HG03457 (cell line): ENCODE measurements around the gene EXD3.
"Not testable (repeated sequence)": the region's sequence is repeated elsewhere in the genome, so short reads cannot be mapped to it uniquely, and the experiment has no call there.

Experiments
- ATAC-seq: cut with Tn5 transposase; IDR thresholded peaks from one replicate; pipeline ENCODE4 v1.9.1; 2021; ENCODE audit warnings: moderate number of reproducible peaks; ENCODE audit not compliant: unreplicated experiment

Gene EXD3

DNA sequence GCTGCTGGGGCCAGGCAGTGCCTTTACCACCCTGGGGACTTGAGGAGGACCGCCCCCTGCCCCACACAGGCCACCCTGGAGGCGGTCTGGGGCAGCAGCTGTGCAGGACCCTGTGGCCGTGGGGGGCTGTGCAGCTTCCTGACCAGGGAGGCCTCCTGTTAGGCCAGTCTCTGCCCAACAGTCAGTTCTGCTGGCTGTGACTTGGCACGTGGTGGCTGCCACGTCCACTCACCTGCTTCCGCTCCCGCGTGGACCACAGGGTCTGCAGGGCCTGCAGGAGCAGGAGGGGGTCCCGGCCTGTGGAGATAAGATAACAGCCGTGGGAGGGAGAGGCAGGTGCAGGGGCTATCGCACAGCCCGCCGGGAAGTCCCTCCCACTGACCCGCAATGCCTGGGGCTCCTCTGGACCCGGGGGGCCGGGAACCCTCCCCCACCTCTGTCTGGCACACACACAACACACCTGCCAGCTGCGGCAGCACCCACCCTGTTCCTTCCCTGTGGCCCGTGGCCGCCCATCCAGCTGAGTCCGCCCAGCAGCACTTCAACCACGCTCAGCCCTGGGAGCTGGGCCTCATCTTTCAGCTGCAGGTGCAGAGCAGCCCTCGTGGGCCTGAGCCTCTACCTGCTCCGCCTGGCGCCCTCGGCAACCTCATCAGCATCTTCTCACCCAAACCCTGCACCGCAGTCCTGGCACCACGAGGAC is 39.7 kb downstream of the EXD3 start:
- ATAC-seq: no peak

DNA sequence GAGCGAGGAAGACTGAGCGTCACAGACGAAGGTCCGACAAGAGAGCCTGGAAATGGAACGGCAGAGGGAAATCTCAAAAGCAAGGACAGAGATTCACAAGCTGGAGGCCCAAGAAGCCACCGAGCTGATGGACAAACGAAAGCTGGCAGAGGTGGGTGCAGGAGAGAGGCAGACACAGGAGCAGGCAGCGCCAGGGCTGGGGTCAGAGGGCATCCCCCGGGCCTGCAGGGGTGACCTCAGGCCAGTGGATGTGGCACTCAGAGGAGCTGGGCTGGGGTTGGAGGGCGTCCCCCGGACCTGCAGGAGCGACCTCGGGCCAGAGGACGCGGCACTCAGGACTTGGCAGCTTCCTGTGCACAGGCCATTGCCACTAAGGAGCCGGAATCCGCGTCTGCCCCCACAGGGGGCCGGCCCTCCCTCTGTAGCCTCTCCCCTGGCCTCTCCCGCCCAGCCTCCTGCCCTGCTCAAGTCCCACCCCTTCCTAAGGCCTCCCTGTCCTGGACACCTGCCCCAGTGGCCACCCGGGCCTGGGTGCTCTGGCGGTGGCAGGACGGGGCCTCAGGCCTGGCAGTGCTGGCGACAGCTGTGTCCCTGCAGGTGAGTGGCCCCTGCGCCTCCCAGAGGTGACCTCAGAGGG is 40.4 kb downstream of the EXD3 start:
- no peak for ATAC-seq

DNA sequence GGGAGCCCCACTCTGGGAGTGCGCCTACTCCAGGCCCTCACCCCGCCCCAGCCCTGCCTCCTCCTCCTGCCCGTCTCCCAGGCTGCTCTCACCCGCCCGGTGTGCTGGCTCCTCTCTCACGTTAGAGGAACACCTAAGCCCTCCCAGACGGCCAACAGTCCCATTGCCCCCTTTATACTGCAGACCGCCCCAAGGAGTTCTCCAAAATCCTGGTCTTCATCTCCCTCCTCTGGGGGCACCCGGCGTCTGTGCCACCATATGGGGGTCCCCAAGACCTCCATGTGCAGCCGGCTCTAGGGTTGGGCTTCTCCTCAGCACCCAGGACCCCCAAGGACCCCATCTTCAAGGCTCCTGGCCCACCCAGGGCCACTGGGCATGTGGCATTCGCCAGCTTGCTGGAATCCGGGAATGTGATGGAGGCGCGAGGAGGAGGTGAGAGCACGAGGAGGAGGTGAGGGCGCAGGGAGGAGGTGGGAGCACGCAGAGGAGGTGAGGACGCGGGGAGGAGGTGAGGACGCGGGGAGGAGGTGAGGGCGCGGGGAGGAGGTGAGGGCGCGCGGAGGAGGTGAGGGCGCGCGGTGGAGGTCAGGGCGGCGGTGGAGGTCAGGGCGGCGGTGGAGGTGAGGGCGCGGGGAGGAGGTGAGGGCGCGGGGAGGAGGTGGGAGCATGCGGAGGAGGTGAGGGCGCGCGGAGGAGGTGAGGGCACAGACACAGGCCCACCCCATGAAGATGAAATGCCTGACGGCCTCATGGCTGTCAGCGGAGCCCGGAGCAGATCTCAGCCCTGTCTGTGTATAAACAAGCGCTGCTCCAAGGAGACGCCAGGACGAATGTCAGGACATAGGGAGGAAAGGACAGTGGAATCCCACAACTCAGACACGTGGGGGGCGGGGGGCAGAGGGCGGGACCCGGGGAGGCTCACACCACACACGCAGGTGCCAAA is 41.2 kb downstream of the EXD3 start:
- ATAC-seq: no peak

DNA sequence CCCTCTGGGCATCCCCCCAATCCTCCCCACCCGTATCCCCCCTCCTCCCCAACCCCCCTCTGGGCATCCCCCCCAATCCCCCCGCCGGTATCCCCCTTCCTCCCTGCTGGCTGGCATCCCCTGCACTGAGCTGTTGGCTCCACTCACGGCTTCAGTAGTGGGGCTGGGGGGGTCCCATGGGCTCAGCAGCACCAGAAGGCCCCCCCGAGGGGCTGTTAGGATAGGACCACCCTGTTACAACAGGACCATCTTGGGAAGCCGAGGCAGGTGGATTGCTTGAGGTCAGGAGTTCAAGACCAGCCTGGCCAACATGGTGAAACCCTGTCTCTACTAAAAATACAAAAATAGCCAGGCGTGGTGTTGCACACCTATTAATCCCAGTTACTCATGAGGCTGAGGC is 42.4 kb downstream of the EXD3 start:
- no peak for ATAC-seq

DNA sequence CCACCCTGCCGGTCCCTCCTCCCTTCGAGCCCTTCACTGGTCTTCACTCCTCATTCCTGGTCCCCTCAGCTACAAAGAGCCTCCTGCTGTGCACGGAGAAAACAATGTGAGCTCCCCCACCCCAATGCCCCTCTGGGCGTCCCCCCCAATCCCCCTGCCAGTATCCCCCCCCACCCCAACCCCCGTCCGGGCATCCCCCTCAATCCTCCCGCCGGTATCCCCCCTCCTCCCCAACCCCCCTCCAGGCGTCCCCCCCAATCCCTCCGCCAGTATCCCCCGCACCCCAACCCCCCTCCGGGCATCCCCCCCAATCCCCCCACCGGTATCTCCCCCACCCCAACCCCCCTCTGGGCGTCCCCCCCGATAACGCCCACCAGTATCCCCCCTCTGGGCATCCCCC is 42.8 kb downstream of the EXD3 start:
- no peak for ATAC-seq

DNA sequence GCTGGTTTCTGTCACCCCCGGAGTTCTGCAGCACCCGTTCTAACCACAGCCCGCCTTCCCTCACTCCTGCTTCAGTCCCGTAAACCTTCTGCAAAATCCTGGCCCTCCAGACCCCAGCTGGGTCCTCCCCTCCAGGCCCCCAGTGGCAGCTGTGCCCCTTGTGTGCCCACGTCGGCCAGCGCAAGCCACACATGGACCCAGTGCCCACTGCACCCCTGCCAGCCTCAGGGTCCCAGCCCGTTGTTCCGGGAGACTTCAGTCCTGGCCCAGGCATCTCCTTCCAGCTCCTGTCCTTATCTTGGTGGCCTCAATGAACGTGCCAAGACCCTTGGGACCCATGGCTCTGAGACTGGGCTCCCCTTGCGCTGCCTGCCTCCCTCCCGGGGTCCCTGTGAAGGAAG is 43.2 kb downstream of the EXD3 start:
- no peak for ATAC-seq

DNA sequence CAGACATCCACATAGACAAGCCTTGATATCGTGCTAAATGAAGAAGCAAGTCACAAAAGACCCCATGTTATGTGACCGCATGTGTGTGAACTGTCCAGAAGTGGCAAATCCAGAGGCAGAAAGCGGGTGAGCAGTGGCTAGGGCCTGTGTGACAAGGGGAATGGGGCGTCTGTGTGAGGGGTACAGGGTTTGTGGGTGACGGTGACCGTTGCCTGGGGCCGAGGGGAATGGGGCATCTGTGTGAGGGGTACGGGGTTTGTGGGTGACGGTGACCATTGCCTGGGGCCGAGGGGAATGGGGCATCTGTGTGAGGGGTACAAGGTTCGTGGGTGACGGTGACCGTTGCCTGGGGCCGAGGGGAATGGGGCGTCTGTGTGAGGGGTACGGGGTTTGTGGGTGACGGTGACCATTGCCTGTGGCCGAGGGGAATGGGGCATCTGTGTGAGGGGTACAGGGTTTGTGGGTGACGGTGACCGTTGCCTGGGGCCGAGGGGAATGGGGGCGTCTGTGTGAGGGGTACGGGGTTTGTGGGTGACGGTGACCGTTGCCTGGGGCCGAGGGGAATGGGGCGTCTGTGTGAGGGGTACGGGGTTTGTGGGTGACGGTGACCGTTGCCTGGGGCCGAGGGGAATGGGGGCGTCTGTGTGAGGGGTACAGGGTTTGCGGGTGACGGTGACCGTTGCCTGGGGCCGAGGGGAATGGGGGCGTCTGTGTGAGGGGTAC is 44.1 kb downstream of the EXD3 start:
- not testable (repeated sequence) for ATAC-seq

DNA sequence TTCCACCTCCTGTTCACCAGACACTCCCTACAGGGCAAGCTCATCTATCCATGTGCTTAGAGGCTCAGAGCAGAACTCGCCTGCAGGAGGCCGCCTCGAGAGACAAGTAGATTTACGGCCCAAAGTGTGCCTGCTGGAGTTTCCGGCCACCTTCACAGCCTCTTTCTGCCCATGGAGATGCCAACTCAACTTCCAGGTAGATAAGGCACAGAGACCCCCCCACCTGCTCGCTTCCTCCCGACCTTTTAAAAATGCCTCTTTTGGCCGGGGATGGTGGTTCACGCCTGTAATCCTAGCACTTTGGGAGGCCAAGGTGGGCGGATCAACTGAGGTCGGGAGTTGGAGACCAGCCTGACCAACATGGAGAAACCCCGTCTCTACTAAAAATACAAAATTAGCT is 46.6 kb downstream of the EXD3 start:
- ATAC-seq: no peak

DNA sequence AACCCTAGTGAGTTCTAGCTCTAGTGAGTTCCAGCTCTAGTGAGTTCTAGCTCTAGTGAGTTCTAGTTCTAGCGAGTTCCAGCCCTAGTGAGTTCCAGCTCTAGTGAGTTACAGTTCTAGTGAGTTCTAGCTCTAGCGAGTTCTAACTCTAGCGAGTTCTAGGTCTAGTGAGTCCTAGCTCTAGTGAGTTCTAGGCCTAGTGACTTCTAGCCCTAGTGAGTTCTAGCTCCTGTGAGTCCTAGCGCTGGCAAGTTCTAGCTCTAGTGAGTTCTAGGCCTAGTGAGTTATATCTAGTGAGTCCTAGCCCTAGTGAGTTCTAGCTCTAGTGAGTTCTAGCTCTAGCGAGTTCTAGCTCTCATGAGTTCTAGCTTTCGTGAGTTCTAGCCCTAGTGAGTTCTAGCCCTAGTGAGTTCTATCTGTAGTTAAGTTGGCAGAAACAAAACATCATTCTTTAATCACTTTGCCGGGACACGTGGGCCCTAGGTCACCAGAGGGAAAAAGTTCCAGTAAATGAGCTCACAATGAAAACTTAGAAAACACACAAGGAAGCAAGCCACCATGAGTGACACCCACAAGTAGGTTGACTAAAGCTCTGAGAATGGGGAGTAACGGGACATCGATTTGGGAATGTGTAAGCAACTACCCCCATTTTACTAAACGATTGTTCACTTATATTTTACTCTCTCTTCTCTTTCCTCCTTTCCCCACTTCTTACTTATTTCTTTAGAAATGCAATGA is 47.5 kb downstream of the EXD3 start:
- no peak for ATAC-seq

DNA sequence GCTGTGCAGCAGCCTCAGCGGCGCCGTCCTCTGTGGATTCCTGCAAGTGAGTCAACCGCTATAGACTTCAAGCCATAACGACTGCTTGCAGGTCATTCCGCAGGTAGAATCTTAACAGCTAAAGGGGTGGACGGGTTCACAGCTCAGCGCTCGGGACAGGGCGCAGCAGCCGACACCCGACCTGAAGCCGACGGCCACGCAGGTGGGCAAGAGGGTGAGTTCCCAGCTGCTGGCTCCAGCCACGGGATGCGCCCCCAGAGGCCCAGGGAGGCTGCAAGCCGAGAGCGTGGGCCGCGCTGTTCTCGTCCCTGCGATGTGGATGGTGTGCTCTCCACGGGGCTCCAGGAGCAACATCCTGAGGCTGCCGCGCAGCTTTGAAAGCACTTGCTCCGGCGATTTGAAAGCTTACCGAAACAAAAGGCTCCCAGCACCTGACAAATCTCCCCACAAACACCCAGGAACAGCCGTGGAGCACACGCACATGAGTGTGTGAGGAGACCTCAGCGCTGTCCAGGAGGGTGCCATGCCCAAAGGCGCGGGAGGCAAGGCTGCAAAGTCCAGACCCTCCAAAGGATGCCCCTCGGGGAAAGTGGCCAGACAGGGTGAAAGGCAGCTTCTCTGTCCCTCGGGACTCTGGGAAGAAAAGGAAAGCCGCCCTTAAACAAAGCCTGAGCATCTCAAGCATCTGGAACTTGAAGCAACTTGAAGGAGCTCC is 48.7 kb downstream of the EXD3 start:
- ATAC-seq: no peak

DNA sequence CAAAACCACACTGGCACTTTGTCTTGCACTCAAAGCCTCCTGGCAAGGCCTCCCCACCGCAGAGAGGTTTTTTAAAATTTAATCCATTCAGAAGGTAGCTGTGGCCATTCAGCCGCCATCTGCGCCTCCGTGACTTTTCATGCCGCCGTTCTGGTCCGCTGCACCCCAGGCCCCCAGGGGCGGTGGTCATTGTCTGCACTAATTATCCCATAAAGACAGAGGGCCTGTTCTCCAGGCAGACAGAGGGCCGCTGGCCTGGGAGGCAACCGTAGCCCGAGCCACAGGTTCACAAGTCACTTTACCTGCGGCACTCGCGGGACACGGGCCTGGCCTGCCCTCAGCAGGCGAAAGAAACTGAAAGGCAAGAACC is 49.4 kb downstream of the EXD3 start:
- ATAC-seq: no peak

DNA sequence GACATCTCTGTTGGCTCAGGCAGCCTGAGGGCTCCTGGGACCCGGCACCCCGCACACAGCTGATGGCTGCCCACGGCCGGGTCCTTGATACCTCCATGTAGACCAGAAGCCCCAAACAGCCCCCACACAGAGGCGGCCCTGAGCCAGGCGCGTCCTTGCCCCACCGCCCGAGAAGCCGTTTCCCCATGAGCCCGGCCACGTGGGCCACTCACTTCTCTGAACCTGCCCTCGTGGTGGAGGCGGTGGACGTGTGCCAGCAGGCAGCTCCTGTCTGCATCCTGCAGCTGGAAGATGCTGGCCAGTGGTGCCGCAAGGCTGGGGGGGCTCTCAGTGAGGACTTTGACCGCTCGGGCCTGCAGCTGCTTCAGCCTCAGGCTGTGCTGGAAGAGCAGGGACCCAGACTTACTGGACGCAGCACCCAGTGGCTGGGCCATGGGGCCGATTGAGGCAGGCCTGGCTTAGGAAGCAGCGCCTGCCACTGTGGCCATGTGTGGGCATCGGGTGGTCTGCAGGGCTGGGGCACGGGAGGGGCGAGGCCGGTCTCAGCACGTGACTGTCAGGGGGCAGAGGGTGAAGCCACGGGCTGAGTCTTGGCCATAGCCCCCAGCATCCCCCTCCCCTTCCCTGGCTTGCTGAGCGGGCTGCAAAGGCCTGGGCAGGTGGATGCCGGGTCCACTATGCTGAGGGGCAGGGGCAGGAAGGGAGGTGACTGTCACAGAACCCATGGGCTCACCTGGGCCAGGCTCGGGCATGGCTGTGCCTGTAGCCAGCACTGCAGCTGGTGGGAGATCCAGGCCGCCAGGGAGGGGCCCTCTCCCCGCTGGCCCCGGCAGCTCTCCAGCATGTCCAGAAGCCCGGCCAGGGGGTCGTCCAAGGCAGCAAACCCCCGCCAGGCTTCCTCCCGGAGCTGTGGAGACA is 50.0 kb downstream of the EXD3 start:
- ATAC-seq: no peak

DNA sequence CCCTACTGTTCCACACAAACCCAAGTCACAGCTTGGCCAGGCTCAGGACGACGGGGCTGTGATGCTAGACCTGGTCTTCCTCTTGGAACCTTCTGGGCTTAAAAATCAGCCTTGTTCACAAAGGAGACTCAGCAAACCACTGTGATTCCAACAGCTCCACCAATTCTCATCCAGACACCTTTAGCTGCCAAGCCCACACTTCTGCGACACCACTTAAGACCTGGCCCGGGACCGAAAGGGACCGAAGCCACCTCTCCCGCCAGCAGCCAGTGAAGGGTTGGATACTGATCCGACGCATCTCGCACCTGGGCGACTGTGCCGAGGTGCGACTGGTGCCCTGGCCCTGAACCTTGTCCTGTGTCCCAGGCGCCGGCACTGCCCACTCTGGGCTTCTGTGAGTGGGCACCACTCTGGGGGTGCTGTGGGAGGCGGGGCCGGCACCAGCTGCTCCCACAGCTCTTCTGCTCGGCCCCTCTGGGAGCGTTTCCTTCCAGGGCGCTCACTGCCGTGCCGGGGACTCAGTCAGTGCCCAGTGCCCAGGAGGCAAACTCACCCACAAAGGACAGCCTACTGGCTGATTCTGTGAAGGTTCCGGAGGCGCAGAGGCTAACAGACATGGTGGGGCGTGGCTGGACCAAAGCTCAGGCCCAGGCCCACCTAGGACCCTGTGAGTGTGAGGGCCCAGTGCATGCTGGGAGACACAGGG is 50.9 kb downstream of the EXD3 start:
- ATAC-seq: no peak

DNA sequence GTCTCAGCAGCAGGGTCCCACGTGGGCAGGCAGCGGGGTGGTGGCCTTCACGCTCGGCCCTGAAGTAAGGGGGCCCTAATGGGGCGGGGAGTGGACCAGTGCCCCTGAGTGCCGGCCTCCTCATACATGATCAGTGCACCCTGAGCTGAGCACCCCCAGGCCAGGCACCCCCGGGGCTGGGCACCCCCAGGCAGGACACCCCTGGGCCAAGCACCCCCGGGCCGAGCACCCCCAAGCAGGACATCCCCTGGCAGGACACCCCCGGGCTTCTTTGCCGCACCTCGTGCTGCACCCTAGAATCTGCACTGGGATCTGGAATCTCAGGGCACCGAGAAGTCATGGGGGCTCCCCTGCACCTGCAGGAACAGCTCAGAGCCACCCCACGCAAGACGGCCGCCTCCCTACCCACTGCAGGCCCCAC is 51.4 kb downstream of the EXD3 start:
- ATAC-seq: no peak

DNA sequence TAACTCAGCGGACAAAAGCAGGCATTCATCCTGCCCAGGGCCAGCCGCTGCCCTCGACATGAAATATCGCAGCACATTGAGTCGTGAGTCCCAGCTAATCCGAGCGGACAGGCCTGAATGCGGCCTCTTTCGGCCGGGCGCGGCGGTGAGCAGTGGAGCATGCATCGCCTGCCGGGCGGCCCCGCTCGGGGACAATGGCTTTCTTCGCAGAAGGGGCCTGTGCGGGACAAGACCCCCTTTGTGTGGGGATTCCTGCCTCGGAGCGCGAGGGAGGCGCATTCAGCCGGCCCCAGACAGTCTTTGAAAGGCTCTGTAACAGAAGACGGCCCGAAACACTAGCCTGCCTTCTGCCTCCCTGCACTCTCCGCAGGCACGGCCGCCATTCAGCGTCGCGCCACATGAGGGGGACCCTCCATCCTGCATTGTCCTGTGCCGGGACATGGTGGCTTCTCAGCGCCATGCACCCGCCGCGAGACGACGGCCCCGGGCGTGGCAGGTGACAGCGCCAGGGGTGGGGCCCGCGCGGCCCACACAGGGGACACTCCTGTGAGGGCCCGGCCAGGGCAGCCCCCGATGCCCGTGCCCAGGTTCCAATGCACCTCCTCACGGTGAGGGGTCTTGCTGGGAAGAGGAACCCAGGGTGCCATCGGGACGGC is 52.0 kb downstream of the EXD3 start:
- ATAC-seq: no peak

DNA sequence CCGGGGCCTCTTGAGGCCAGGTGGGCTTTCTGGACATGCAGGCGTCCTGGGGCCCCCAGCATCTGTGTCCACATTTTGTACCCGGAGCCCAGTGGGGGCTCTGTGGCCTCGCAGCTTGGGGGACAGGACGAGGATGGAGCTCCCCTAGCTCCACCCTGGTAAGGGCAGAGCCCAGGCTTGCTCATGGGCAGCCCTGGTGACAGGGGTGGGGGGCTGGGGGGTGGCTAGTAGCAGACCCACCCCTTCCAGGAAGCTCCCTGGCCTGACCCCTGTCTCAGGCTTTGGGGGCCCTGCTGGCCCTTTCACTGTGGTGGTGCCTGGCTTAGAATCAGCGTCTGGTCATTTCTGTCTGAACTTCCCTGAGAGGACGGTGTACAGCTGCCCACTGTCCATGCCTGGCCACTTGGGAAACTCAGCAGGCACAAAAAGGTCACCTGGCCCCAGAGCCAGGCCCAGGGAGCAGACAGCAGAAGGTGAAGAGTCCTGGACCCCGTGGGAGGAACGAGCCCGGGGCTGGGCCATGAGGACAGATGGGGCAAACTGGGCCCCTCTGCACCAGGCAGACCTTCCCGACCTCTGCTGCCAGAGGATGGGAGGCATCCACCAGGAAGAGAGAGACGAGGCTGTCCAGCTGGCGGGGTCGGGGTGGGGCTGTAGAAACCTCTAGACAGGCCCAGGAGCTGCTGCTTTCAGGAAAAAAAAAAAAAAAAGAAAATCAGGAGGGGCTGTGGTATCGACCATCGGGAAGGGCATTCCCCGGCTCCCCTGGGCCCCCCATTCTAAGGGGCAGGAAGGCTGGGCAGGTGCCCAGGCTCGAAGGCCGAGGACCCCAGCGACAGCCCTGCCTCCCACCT is 52.8 kb downstream of the EXD3 start:
- ATAC-seq: no peak
